Upper lobe of left lung (tissue), 4 donors: Measurements from ENCODE around the gene TPSB2.

ENCODE experiments used
- EP300 ChIP-seq, 4 donors: sonication (generic); formaldehyde crosslinking; IDR thresholded peaks; one replicate each; pipeline ENCODE4 v1.5.1; 2017; ENCODE audit warnings: antibody characterized with exemption in 4 of 4, control low read depth in 2 of 4
- POLR2A ChIP-seq, 4 donors: fragments of 450-650 bp; IDR thresholded peaks; one replicate each; pipeline ENCODE4 v1.5.1; 2016 to 2017; ENCODE audit warnings: antibody characterized with exemption in 4 of 4, mild to moderate bottlenecking in 2 of 4
- POLR2AphosphoS5 ChIP-seq, 2 donors: sonication (generic); formaldehyde crosslinking; IDR thresholded peaks; one replicate each; pipeline ENCODE4 v1.5.1; 2017; ENCODE audit warnings: antibody characterized with exemption in 2 of 2
- TF ChIP-seq, protein P1 (sequence below), 6 experiments: fragments of 450-650 bp in 4 of 6; fragments of 200-600 bp in 2 of 6; sonication (generic) in 2 of 6; IDR thresholded peaks; one replicate each; pipeline ENCODE4 v1.5.1; 2016 to 2019; ENCODE audit warnings: antibody characterized with exemption in 6 of 6

DNA sequence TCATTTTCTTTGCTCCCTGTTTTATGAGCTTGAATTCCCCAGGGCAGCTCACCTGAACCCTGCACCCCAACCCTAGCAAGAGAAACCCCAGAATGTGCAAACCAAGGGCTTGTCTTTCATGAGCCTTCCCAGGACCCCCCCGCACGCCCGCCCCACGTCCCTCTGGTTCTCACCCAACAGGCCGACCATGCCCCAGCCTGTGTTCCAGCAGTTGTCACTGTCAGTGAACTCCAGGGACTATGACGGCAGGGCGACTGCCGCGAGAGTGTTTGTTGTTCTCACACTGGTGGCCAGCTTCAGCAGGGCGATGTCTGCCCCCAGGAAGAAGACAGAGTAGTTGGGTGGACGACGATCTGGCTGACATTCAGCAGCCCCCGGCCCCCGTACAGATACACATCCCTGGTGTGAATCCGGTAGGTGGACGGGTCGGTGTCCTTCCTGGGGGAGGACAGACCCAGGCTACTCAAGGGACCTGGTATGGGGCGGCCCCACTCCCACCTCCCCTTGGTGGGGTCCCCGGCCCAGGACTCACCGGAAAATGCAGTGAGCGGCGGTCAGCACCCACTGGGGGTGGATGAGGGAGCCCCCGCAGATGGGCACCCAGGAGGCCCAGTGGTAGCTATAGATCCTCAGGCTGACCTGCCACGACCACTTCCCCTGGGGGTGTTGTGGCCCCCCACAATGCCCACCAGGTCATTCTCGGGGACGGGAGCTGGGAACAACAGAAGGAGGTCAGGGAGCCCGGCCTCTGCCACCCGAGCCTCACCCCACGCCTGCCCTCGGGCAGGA is 46.0 kb upstream of the TPSB2 start:
- TF ChIP-seq, protein P1, sequence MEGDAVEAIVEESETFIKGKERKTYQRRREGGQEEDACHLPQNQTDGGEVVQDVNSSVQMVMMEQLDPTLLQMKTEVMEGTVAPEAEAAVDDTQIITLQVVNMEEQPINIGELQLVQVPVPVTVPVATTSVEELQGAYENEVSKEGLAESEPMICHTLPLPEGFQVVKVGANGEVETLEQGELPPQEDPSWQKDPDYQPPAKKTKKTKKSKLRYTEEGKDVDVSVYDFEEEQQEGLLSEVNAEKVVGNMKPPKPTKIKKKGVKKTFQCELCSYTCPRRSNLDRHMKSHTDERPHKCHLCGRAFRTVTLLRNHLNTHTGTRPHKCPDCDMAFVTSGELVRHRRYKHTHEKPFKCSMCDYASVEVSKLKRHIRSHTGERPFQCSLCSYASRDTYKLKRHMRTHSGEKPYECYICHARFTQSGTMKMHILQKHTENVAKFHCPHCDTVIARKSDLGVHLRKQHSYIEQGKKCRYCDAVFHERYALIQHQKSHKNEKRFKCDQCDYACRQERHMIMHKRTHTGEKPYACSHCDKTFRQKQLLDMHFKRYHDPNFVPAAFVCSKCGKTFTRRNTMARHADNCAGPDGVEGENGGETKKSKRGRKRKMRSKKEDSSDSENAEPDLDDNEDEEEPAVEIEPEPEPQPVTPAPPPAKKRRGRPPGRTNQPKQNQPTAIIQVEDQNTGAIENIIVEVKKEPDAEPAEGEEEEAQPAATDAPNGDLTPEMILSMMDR (IDR thresholded peaks at IDR 0.05): no peak
- TF ChIP-seq POLR2A (IDR thresholded peaks at IDR 0.05) (no peak), POLR2AphosphoS5 (IDR thresholded peaks at IDR 0.05) (no peak), EP300 (IDR thresholded peaks at IDR 0.05) (no peak)
